Limb (tissue), 2 donors: ENCODE measurements around the gene CHCHD6.
A peak's percentile ranks its signal among the peaks of the same experiment; 100 is the strongest.

ENCODE experiments used
- DNase-seq, 2 donors: peaks; one replicate each; pipeline ENCODE4 v3.0.0-alpha.2; 2016; ENCODE audit errors: extremely low spot score in 2 of 2

CHCHD6 gene

DNA sequence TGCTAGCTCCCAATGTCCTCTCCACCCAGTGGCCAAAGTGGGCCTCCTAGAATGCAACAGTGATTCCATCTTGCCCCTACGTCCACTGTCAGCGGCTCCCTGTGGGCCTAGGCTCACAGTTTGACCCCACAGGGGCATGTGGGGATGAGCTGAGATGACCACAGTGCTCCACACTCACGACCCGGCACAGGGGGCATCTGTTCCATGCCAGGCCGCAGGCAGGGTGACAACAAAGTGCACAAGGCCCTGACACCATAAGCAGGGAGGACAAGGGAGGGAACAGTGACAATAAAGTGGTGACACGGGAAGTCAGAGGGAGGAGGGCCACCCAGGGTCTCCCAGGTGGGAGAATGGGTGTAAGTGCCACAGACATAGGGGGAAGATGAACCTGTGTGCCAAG lies 273.8 kb downstream of the CHCHD6 start:
- DNase-seq: no peak

- DNase-seq: no peak
Observed at GRCh38 chr3:126978291-126978690, 274.3 kb downstream of the CHCHD6 start.

DNA sequence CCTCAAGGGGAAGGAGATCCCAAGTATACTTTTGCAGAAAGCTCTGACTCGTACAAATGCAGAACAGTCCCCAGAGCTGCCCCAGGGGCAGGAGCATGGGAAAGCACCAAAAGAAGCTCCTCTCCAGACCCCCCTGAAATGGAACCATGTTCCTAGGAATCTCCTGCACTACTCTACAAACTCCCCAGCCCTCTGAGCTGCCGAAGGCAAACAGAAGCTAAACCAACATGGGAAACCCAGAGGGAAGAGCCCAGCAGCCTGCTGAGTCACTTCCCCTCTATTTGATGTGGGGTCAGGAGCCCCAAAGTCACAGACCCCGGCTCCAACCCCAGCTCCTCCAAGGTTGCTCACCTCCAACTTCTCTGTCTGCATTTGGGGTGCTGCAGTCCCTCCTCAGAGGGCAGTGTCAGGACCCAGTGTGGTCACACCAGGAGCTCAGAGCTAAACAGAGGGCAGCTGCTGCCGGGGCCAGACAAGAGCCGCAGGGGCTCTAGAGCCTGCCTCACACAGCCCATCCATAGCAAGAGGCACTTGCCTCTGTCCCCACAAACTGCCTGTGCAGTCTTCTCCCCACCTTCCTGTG lies 275.1 kb downstream of the CHCHD6 start:
- DNase-seq: no peak

GRCh38 chr3:126980266-126980811 lies 276.3 kb downstream of the CHCHD6 start:
- DNase-seq: no peak

GRCh38 chr3:126982126-126982470 lies 278.1 kb downstream of the CHCHD6 start:
- DNase-seq: no peak

DNA sequence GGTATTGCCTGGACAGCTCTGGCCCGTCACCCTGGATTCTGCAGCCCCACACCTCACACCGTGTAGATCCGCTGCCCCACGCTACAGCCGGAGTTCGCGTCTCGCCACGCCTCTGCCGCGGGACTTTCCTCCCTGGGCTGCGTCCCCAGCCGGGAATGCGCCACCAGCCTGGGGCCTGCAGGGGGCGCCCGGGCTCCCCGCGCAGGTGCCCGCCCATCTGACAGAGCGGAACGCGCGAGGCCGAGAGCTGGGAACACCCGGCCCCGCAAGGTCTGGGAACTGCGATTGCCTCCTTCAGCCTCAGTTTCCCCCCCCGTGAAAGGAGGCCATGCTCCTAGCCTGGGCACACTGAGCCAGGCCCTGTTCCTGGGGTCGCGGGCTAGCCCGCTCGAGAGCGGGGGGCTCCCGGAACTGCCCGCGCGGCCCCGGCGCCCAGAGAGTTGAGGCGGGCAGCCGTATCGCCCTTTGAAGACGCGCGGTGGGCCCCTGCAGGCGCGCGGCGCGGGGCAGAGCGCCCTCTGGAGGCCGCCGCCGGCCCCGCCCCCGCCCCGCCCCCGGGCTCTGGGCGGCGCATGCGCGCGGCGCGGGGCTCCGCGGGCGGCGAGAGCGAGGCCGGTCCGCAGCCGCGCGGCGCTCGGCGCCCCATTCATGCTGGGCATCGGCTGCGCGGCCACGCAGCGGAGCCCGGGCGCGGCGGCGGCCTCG lies 278.6 kb downstream of the CHCHD6 start, which contains the start of gene PLXNA1:
PLXNA1 (plus strand) TSS at position 645 of the 705 bp plus-strand sequence. CDS start 5,479 bp downstream, outside the sequence.
- DNase-seq: peak; percentile 66 to 86

DNA sequence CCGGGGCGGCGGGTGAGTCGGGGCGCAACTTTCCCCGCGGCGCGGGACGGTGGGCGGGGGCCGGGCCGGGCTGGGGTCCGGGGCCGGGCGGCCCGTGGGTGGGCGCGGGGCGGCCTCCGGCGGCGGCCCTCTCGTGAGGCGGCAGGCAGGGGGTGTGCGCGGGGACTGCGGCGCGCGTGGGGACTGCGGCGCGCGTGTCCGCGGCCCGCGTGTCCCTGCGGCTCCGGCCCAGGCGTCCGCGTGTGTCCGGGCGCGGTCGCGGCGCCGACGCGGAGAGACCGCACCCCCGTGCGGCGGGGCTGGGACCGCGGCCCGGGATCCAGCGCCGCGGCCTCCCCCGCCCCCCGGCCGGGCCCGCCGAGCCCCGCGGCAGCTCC lies 279.2 kb downstream of the CHCHD6 start:
- no peak for DNase-seq

- DNase-seq: peak in 1 of 2 donors; percentile 75
Observed at GRCh38 chr3:126983653-126984390, 279.8 kb downstream of the CHCHD6 start.

DNA sequence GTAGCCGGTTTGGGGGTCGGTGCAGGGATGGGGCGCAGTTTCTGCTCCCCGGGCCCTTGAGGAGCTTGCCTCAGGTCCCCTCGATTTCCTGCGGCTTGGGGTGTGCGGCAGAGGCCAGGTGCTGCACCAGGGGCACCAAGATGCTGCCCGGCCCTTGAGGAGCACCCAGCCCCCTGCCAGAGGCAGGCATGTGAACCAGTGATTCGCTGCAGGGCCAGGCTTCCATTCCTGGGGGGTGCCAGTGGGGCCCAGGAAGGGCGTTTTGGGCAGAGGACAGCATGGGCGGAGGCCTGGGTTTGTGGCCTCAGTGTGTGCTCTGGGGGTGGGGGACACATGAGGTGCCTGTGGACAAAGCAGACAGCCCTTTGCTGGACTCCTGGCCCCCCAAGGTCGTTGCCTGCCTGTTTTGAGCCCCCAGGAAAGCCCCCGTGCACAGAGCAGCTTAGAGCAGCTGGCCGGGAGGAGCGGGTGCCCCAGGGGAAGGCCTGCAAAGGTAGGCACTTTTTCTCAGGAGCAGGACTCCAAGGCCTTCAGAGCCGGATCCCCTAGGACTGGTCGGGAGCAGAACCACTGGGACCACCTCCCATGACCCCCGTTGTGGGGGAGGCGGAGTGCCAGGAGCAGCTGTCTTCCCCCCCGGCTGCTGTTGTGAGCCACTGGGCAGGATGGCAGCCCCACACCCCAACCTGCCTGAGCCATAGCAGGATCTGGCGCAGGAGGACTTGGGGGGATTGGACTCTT lies 280.5 kb downstream of the CHCHD6 start:
- no peak for DNase-seq

DNA sequence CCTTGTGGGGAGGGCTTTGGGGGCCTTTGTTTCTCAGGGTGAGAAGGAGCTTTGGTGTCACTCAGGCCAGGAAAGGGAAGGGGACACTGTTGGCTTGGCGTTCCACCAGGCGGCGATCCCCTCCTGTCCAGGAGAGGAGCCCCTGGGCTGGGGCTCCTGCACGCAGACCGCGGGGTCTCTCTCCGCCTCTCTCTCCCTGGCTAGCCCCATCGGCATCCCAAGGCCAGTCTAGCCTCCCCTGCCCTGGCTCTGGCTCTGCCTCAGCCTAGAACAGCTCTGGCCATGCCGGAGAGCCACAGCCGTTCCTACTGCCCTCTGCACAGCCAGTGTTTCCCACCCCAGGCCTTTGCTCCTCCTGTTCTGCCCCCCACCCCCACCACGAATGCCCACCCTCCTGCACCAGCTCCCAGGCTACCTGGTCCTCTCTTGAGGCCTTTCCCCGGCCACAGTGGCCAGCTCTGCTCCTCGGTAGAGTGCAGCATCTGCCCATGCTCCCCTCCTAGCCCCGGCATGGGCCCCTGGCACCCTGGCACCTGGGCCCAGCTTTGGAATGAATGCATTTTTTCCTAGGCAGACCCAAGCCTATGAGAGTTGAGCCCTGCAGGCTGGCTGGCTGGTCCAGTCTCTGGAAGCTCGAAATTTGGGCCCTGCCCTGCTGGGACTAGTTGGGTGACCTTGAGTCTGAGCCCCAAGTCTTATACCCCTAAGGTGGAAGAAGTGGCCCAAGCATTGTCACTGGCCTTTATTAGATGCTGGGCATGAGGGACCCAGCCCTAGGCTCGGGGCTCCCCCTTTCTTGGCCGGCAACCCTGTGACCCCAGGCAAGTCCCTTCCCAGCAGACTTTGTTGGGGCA lies 281.3 kb downstream of the CHCHD6 start:
- DNase-seq: no peak

DNA sequence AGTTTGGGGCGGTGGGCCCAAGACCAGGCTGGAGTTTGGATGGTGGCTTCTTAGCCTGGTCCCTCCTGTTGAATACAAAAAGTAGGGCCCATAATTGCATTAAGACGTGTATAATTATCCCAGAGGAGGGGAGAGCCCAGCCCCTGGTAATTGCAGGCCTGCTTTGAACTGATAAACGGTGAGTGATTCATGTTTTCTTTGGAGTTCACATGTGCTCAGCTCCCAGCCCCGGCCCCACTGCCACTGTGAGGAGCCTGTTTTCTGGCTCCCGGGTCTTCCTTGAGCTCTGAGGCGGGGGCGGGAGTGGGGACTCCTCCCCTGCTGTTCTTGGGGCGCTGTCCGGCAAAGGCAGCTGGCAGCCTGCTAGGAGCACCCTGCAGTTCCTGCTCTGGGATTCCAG lies 282.0 kb downstream of the CHCHD6 start:
- DNase-seq: no peak

DNA sequence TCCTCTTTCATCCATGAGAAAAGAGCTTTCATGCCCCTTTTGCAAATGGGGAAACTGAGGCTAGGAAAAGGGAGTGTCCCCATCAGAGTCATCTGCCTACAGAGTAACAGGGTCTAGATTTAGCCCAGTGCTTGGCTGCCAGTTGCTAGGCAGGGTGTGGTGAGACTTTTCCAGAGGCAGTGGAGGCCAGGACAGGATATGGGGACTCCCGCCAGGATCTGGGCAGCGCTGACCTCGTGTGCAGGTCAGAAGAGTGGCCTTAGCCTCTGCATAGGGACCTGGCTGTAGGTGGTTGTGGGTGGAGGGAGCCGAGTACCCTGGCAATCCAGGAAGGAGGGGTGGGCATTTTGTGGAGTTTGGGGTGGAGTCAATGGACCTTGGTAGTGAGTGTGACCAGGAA lies 283.1 kb downstream of the CHCHD6 start:
- no peak for DNase-seq

DNA sequence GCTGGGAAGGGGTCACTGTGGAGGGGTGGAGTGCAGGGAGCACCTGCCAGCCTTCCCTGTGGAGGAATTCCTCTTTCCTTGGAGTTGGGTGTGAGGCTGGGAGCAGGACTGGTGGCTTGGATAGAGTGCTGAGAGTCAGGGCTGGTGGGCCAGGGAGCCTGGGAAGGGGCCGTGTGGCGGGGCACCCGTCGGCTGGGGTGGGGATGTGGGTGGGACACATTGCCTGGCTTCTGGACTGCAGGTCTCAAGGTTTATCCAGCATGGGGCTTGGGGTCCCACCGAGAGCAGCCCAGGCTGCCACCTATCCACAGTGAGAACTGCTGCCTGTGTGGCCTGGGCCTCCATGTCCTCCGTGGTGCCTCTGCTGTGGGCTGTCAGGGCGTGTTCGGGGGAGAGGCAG lies 283.6 kb downstream of the CHCHD6 start:
- DNase-seq: no peak

DNA sequence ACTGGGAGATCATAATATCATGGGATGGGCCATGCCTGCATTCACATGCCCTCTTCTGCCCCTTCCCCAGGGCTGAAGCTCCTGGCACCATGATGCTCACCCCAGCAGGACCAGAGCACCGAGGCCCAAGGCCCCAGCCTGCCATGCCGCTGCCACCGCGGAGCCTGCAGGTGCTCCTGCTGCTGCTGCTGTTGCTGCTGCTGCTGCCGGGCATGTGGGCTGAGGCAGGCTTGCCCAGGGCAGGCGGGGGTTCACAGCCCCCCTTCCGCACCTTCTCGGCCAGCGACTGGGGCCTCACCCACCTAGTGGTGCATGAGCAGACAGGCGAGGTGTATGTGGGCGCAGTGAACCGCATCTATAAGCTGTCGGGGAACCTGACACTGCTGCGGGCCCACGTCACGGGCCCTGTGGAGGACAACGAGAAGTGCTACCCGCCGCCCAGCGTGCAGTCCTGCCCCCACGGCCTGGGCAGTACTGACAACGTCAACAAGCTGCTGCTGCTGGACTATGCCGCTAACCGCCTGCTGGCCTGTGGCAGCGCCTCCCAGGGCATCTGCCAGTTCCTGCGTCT lies 284.5 kb downstream of the CHCHD6 start:
- no peak for DNase-seq

DNA sequence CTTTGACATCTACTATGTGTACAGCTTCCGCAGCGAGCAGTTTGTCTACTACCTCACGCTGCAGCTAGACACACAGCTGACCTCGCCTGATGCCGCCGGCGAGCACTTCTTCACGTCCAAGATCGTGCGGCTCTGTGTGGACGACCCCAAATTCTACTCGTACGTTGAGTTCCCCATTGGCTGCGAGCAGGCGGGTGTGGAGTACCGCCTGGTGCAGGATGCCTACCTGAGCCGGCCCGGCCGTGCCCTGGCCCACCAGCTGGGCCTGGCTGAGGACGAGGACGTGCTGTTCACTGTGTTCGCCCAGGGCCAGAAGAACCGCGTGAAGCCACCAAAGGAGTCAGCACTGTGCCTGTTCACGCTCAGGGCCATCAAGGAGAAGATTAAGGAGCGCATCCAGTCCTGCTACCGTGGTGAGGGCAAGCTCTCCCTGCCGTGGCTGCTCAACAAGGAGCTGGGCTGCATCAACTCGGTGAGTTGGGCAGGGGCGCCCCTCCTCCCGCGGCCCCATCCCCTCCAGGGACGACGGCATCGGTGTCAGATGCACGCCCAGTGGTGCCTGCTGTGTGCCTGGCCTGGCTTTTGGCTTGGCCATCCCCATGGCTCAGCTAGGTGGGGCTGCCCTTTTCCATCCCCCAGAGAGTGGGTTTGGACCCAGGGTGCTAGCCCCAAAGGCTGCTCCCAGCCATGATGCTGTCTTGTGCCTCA lies 285.4 kb downstream of the CHCHD6 start:
- no peak for DNase-seq

GRCh38 chr3:126990024-126990700 lies 286.1 kb downstream of the CHCHD6 start:
- DNase-seq: no peak

DNA sequence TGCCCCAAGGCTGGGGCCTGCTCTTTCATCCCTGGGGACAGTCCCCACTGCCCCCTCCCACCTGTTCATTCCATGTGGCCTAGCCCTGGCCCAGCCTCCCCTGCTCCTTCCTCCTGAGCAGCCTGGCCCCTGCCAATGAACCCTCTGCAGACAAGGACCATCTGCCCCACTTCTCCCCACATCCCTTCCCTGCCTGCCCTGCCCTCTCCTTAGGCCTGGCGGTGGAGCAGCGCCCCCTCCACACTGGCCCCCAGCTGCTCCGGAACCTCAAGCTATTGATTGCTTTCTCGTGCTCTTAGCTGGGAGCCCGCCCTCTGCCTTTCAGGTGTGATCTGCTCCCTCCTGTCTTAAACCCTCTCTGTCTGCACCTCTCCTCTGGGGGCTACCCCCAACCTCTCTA lies 286.9 kb downstream of the CHCHD6 start:
- DNase-seq: no peak

- DNase-seq: no peak
Observed at GRCh38 chr3:126991366-126992200, 287.5 kb downstream of the CHCHD6 start.
